Coronary artery (tissue), 2 donors: ENCODE results near the gene CTNNB1.

ENCODE experiments used
- DNase-seq: peaks from one replicate; pipeline ENCODE4 v3.0.0-alpha.2; 2017; ENCODE audit warnings: low spot score
- H3K27ac ChIP-seq, 2 donors: fragments of 200-600 bp; sonication (generic); one replicate each; pipeline ENCODE4 v1.5.1; 2016 to 2019
- H3K4me3 ChIP-seq: fragments of 200-600 bp; sonication (generic); 2 replicates; pipeline ENCODE4 v1.5.1; 2016; ENCODE audit warnings: mild to moderate bottlenecking, moderate library complexity
- CTCF ChIP-seq: fragments of 200-600 bp; sonication (generic); IDR thresholded peaks from one replicate; pipeline ENCODE4 v1.5.1; 2019; ENCODE audit warnings: antibody characterized with exemption

Gene CTNNB1

DNA sequence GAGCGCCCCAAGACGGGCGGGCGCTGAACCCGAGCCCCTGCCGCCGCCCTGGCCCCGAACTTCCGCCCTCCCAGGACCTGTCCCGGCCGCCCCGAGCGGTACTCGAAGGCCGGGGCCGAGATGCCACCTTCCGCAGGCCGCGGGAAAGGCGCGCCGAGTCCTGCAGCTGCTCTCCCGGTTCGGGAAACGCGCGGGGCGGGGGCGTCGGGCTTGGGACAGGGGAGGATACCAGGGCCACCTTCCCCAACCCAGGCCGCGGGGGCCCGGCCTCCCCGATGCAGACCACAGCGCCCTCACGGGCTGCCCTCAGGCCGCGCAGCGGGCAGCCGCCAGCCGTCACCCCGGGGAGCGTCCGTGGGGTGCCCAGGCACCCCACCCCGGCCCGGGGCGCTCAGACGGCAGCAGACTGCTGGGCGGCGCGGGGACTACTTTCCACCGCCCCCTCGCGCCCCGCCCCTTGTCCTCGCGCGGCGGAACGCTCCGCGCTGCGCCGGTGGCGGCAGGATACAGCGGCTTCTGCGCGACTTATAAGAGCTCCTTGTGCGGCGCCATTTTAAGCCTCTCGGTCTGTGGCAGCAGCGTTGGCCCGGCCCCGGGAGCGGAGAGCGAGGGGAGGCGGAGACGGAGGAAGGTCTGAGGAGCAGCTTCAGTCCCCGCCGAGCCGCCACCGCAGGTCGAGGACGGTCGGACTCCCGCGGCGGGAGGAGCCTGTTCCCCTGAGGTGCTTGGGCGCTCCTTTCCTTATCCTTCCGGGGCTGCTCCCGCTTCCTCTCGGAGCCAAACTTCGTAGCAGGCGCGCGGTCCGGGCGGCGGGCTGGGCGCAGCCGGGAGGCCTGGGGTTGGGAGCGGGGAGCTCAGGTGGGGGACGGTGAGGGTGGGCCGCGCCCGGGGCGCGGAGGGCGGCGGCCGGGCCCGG is at the start of gene CTNNB1:
Gene CTNNB1, plus strand, starts transcription at position 556 of the 916 bp plus-strand sequence. CDS start 24,564 bp downstream, outside the sequence.
- Histone ChIP-seq H3K4me3 (peak within 1 kb of the TSS; percentile 80), H3K27ac (peak within 1 kb of the TSS; percentile 97 to 99)
- DNase-seq, result peak; percentile 94
- TF ChIP-seq CTCF, result no peak

DNA sequence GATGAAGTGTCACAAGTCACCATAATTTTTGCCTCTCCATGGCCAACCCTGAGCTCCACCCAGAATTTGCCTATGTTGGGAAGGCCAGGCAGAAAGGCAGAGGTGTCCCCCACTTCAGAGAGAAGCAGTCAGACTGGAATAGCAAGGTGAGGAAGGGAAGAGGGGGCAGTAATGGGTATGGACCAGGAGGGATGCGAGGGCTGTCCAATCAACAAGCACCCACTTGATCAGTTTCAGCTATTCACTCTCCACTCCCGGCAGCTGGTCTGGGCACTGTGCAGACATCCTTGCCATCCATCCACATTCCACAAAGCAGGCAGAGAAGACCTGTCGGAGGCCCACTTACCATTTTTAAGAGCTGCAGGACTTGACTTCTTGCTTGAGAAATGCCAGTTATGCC is 43.5 kb upstream of the CTNNB1 start:
- no peak for DNase-seq
- TF ChIP-seq CTCF, result no peak
- no peak overlapping the region for H3K27ac ChIP-seq
- H3K4me3 ChIP-seq, result no peak overlapping the region

GRCh38 chr3:41158947-41159346 is 40.4 kb upstream of the CTNNB1 start:
- TF ChIP-seq CTCF, result no peak
- no peak overlapping the region for H3K4me3 ChIP-seq
- H3K27ac ChIP-seq, result no peak overlapping the region
- DNase-seq, result peak; percentile 12

DNA sequence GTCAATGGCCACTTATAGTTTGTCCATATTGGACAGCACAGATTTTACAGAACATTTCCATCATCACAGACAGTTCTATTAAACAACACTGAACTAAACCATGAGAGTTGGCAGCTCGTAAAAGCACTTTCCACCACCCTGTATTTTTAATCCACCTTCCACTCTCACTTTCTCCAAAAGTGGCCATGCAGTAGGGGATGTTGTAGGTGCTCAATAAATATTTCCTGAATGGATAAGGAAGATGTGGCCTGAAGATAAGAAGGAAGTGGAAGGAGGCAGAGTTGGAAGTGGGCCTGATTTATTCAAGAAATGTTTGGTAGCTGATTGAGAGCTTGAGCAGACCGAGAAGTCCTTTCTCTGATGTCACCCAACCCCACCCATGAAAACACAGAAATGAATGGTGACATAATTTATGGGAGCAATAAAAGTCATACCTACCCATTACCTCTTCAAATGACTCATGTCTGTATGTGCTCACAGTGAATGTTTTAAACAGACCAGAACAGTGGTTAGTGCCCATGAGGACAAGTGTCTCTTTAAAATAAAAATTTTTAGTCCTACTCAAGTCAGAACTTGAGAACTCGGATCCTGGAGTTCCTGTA is 39.6 kb upstream of the CTNNB1 start:
- DNase-seq, result no peak
- Histone ChIP-seq H3K27ac (no peak overlapping the region), H3K4me3 (no peak overlapping the region)
- TF ChIP-seq CTCF, result no peak

- no peak for TF ChIP-seq CTCF
- H3K27ac ChIP-seq, result no peak overlapping the region
Measured at GRCh38 chr3:41162541-41162940, 36.8 kb upstream of the CTNNB1 start.

DNA sequence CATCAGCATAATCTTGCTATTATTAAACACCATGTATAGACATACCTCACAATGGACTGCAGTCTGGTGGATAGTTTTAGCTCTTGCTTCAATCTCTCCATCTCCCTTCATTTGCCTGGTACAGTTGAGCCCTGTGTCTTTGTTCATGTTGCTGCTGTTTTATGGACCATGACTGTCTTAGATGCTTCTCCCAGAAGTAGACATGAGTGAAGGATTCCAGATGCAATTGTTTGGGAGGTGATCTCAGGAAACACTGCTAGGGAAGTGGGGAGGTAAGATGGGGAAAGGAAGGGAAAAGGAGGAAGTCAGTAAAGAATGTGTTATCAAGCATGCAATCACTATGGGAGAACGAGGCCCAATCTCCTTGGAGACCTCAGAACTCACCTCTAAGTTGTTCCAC is 36.3 kb upstream of the CTNNB1 start:
- DNase-seq, result no peak
- H3K4me3 ChIP-seq, result no peak overlapping the region
- H3K27ac ChIP-seq, result no peak overlapping the region
- TF ChIP-seq CTCF, result no peak

More at GRCh38 chr3:41162541-41162940, 36.8 kb upstream of the CTNNB1 start:
- peak; percentile 43 for DNase-seq
- H3K4me3 ChIP-seq, result no peak overlapping the region

DNA sequence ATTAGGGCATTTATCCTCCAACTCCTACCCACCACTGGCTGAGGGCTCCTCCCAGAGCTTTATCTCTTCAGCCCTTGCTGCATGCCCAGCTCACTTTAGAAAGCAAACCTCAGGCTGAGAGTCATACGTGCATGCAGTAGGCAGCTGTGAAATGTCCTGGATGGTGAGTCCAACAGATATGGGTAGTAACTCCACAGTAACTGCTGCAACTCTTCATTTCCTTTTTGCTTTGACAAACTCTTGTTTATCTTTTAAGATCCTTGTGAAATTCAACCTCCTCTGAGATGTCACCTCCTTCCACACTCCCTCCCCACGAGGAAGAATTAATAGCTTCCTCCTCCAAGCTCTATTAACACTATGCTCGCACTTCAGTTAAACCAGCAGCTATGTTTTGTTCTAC is 35.9 kb upstream of the CTNNB1 start:
- no peak for TF ChIP-seq CTCF
- Histone ChIP-seq H3K4me3 (no peak overlapping the region), H3K27ac (no peak overlapping the region)
- DNase-seq, result peak; percentile 9
